K562 (cell line): ENCODE measurements around the gene RER1. TPM values are rescaled to one million over a fixed set of nuclear protein-coding genes. Genes with fewer than 3 reads are reported as not detected.

Experiments used
- ATAC-seq: fragments of 200-7000 bp; cut with Tn5 transposase; 3 replicates; pipeline ENCODE4 v1.9.1; 2020; ENCODE audit warnings: moderate library complexity
- BruUV-seq: library from RNA; stranded (reverse); fragments of 400-500 nt; replicated peaks from 2 replicates; lab custom pipeline; 2021; lab: Mats Ljungman, UMichigan
- CTCF ChIA-PET: fragments of 300-600 bp; formaldehyde crosslinking; extraction: SDS; loops from one replicate; lab custom pipeline; 2021; ENCODE audit warnings: low intra/inter-chr PET ratio; lab: Yijun Ruan, JAX
- POLR2A ChIA-PET: fragments of 300-600, 350-650 bp; sonication (Branson Sonifier 250); formaldehyde crosslinking; extraction: SDS; loops from one replicate; lab custom pipeline; 2021; ENCODE audit warnings: antibody characterized with exemption, inconsistent platforms; lab: Yijun Ruan, JAX
- DNase-seq, 4 experiments: peaks; one replicate each; pipeline versions ENCODE4 v3.0.0 to v3.0.0-alpha.2; 2011 to 2018; ENCODE audit warnings: low spot score in 3 of 4, mixed read lengths in 3 of 4; ENCODE audit errors: extremely low read depth in 1 of 4
- FAIRE-seq: peaks from 2 replicates; lab custom pipeline; 2011; peaks lifted over from hg19 to GRCh38; lab: Jason Lieb, UNC
- H2AFZ ChIP-seq: 2 replicates; pipeline ENCODE4 v1.6.0; 2011; ENCODE audit warnings: low read depth, low read length, control low read depth, inconsistent platforms
- H3K27ac ChIP-seq: fragments of 200-600 bp; 3 replicates; pipeline ENCODE4 v1.8.0; 2011; ENCODE audit warnings: low read depth, mild to moderate bottlenecking, control low read depth, inconsistent platforms, low read length, moderate library complexity, mixed read lengths; ENCODE audit errors: extremely low read depth
- H3K27me3 ChIP-seq, 2 experiments: fragments of 300-600 bp in 1 of 2; 2 replicates in 1 of 2; 3 replicates in 1 of 2; pipeline versions ENCODE4 v1.6.0 to v1.8.0; 2011; ENCODE audit warnings: inconsistent platforms in 2 of 2, low read length in 2 of 2, mild to moderate bottlenecking in 1 of 2, mixed read lengths in 1 of 2, moderate library complexity in 1 of 2; ENCODE audit not compliant: control insufficient read depth in 2 of 2, insufficient read depth in 2 of 2
- H3K36me3 ChIP-seq: fragments of 300-600 bp; 3 replicates; pipeline ENCODE4 v1.8.0; 2011; ENCODE audit warnings: mild to moderate bottlenecking, low read length, inconsistent platforms; ENCODE audit not compliant: control insufficient read depth, insufficient read depth
- H3K4me1 ChIP-seq, 2 experiments: fragments of 200-600 bp in 1 of 2; replicated peaks in 1 of 2; 2 replicates in 1 of 2; 3 replicates in 1 of 2; pipeline versions ENCODE4 v1.5.1 to v1.8.0; 2011; ENCODE audit warnings: inconsistent platforms in 2 of 2, low read length in 2 of 2, mild to moderate bottlenecking in 1 of 2, mixed read lengths in 1 of 2, moderate library complexity in 1 of 2; ENCODE audit not compliant: control insufficient read depth in 2 of 2, insufficient read depth in 2 of 2
- H3K4me2 ChIP-seq: 2 replicates; pipeline ENCODE4 v1.6.1; 2011; ENCODE audit warnings: low read length, control low read depth, inconsistent platforms, mixed read lengths; ENCODE audit not compliant: insufficient read depth
- H3K4me3 ChIP-seq: fragments of 200-600 bp; sonication (generic), shearing (Covaris generic); 2 replicates; pipeline ENCODE4 v1.5.1; 2016; ENCODE audit warnings: control low read depth, inconsistent platforms
- H3K79me2 ChIP-seq: fragments of 200-600 bp; 3 replicates; pipeline ENCODE4 v1.8.0; 2011; ENCODE audit warnings: low read length, inconsistent platforms; ENCODE audit not compliant: control insufficient read depth, insufficient read depth
- H3K9ac ChIP-seq, 2 experiments: 2 replicates each; pipeline versions ENCODE4 v1.6.0 to v1.6.1; 2011; ENCODE audit warnings: low read depth in 2 of 2, low read length in 2 of 2, control low read depth in 1 of 2, inconsistent platforms in 1 of 2, mild to moderate bottlenecking in 1 of 2, mixed read lengths in 1 of 2; ENCODE audit not compliant: insufficient read depth in 1 of 2
- H3K9me1 ChIP-seq: one replicate; pipeline ENCODE4 v1.6.0; 2011; ENCODE audit warnings: inconsistent platforms, mild to moderate bottlenecking, low read length, moderate library complexity; ENCODE audit not compliant: control insufficient read depth, insufficient read depth
- H3K9me3 ChIP-seq: replicated peaks from 2 replicates; pipeline ENCODE4 v1.5.1; 2011; ENCODE audit warnings: low read depth, low read length, inconsistent platforms; ENCODE audit not compliant: control insufficient read depth, insufficient read depth
- H4K20me1 ChIP-seq: replicated peaks from 2 replicates; pipeline ENCODE4 v1.6.1; 2011; ENCODE audit warnings: low read length, inconsistent platforms, mixed read lengths; ENCODE audit not compliant: control insufficient read depth, insufficient read depth
- ARID1B ChIP-seq: fragments of 450-650 bp; IDR thresholded peaks from 2 replicates; pipeline ENCODE4 v1.6.1; 2016; ENCODE audit warnings: antibody characterized with exemption, mild to moderate bottlenecking, inconsistent platforms
- DPF2 ChIP-seq: fragments of 450-650 bp; IDR thresholded peaks from 2 replicates; pipeline ENCODE4 v1.6.1; 2016
- MAZ ChIP-seq, 2 experiments: fragments of 450-650 bp in 1 of 2; sonication (generic) in 1 of 2; formaldehyde crosslinking; IDR thresholded peaks in 1 of 2; conservative IDR thresholded peaks in 1 of 2; 2 replicates each; pipeline versions ENCODE4 v1.4.0 to v1.5.0; 2020; ENCODE audit warnings: mild to moderate bottlenecking in 1 of 2, missing genetic modification reagents in 1 of 2
- PHB2 ChIP-seq: fragments of 450-650 bp; IDR thresholded peaks from 2 replicates; pipeline ENCODE4 v1.6.1; 2017; ENCODE audit warnings: low read depth
- USF2 ChIP-seq: sonication (generic); formaldehyde crosslinking; IDR thresholded peaks from 2 replicates; pipeline ENCODE4 v1.5.0; 2020; ENCODE audit warnings: missing genetic modification reagents
- ZNF764 ChIP-seq: fragments of 250-450 bp; sonication (Bioruptor Pico); IDR thresholded peaks from 2 replicates; pipeline ENCODE4 v1.4.0; 2020; ENCODE audit warnings: low read depth, mild to moderate bottlenecking, moderate library complexity
- WGBS: fragments of 100-300 bp; shearing (Covaris generic); methylation state at CpG from one replicate; pipeline ENCODE4 v1.1.6; 2016; ENCODE audit warnings: low coverage, mixed read lengths; ENCODE audit not compliant: insufficient coverage; ENCODE audit errors: missing lambda C conversion rate; 5-methylcytosine and 5-hydroxymethylcytosine counted together
- in situ Hi-C: fragments of 300-500 bp; cut with MboI; formaldehyde crosslinking; loops from 4 replicates; pipeline ENCODE4 v1.15.0; 2018; ENCODE audit warnings: inconsistent platforms, mixed read lengths
- intact Hi-C: fragments of 100-400 bp; cut with micrococcal nuclease; formaldehyde crosslinking; loops from 2 replicates; pipeline ENCODE4 v1.14.2; 2022
- polyA plus RNA-seq, 8 experiments: library from polyadenylated mRNA; depleted of rRNA in 4 of 8; stranded (reverse) in 5 of 8; unstranded in 3 of 8; fragments of >200 nt; fragmentation: Nextera tagmentation in 2 of 8; fragmentation: Illumina TruSeq in 1 of 8; extraction: Ambion mirVana in 2 of 8; extraction: Trizol in 1 of 8; gene quantifications; 2 replicates each; pipeline versions ENCODE4 v1.2.1 to v1.2.3, GENCODE V29; 2011 to 2014; ENCODE audit warnings: inconsistent platforms in 1 of 8, missing spikeins in 1 of 8
- total RNA-seq, 7 experiments: library from RNA; depleted of rRNA in 6 of 7; stranded (reverse); fragments of >200 nt in 6 of 7; fragmentation: Illumina TruSeq in 2 of 7; extraction: Trizol in 2 of 7; gene quantifications; 2 replicates each; pipeline versions ENCODE4 v1.2.1 to v1.2.3, GENCODE V29; 2011 to 2021; ENCODE audit warnings: low replicate concordance in 1 of 7

RER1 gene
- total and polyA plus RNA-seq, 9 of the 15 experiments (the other 6 are each of a cell fraction or from before 2014, with no cell fraction given), result 19.6 to 354 (median 183) TPM

GRCh38 chr1:2408859-2409276, 17.2 kb downstream of the RER1 start (continued):
- TF ChIP-seq USF2 (peak; percentile 64), DPF2 (no peak), ARID1B (no peak), ZNF764 (CRISPR knock-in tag) (no peak)

DNA sequence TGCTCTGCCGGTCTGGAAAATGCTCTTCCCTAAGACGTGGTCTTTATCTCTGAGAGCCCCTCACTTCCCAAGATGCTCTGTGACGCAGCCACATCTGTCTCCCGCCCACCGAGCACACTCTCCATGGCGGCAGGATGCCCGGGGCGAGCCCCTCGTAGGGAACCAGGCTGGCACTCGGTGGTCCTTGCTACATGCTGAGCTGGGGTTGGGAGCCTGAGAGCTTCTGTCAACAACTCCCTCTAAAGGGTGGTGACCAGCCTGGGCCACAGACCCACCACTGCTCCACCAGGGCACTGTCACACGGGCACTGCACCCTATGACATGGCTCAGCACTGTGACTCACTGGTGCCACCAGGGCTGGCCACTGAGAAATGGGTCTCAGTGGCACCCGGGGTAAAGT, 18.1 kb downstream of the RER1 start:
- Histone ChIP-seq H4K20me1 (no peaks in the 10 kb centered on the region), H3K4me3 (no peak overlapping the region), H3K9me1 (no peaks in the 10 kb centered on the region), H3K9ac (peak overlapping the region in 1 of 2 experiments; percentile 53; a peak in 2 of 4 replicates), H3K9me3 (no peaks in the 10 kb centered on the region), H2AFZ (no peak overlapping the region), H3K4me2 (no peak overlapping the region), H3K27ac (no peak overlapping the region), H3K79me2 (peaks cover 21% of the 10 kb centered on the region; the same call in 2 of the 3 replicates), H3K36me3 (peaks cover 36% of the 10 kb centered on the region; the same call in 2 of the 3 replicates), H3K4me1 (peaks cover 15 to 83% of the 10 kb centered on the region in 2 experiments), H3K27me3 (no peaks in the 10 kb centered on the region)
- ChIA-PET CTCF (no interaction called here), POLR2A (interaction anchor here (0.7 to 1.0 kb wide), 2 partner anchors 12 to 154 kb away, joined by 3 read pairs; no protein-coding TSS in a partner anchor)
- DNase-seq (no peak), FAIRE-seq (no peak), ATAC-seq (no peak)
- BruUV-seq, result no TSS peak
- TF ChIP-seq PHB2, result no peak
- no peak for TF ChIP-seq MAZ (CRISPR knock-in tag; conservative IDR thresholded peaks at IDR 0.05 in 1 of 2, IDR thresholded peaks at IDR 0.05 in 1 of 2)
- 86% methylated on average over 12 of the region's 12 CpGs for WGBS
- in situ Hi-C loops, result loop anchor here (5.0 to 10.0 kb wide), 2 partner anchors 128 to 225 kb away; partner anchors contain the start of gene MMEL1
- intact Hi-C loops, result loop anchor here (10.0 kb wide), 2 partner anchors 235 to 1015 kb away; no protein-coding TSS in a partner anchor
